Measurements from ENCODE around the gene EIF5A. TPM values are rescaled to one million over a fixed set of nuclear protein-coding genes. Genes with fewer than 3 reads are reported as not detected.

The EIF5A gene
- total and polyA plus RNA-seq, 9 of the 15 experiments (the other 6 are each of a cell fraction or from before 2014, with no cell fraction given) = 22.9 to 1,163 (median 772) TPM

DNA sequence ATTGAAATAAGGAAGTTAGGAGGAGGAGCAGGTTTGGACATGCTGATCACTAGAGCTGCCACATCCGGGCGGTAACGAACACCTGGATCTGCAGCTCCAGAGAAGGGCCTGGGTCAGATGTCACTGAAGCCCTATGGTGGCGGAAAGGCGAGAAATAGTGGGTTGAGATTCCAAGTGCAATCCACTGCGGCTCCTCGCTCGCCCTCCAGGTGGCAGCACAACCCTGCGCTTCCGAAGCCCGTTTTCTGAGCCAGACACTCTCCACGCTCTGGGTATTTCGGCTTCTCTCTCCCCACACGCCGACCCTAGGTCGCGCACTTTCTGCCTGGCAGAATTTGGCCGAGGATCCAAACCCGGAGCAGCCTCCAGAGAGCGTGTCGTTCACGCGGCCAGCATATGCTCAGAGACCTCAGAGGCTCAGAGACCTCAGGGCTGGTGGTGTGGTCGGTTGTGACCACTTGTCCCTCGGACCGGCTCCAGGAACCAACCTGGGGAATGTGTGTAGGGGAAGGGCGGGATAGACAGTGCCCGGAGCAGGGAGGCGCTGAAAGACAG, 26.8 kb upstream of the EIF5A start (continued):
- TF ChIP-seq, protein P1, sequence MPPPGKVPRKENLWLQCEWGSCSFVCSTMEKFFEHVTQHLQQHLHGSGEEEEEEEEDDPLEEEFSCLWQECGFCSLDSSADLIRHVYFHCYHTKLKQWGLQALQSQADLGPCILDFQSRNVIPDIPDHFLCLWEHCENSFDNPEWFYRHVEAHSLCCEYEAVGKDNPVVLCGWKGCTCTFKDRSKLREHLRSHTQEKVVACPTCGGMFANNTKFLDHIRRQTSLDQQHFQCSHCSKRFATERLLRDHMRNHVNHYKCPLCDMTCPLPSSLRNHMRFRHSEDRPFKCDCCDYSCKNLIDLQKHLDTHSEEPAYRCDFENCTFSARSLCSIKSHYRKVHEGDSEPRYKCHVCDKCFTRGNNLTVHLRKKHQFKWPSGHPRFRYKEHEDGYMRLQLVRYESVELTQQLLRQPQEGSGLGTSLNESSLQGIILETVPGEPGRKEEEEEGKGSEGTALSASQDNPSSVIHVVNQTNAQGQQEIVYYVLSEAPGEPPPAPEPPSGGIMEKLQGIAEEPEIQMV (tag; conservative IDR thresholded peaks at IDR 0.05; ENCODE audit: low read depth) = no peak
- TF ChIP-seq ZNF217 (CRISPR knock-in tag; IDR thresholded peaks at IDR 0.05) (no peak), PML (IDR thresholded peaks at IDR 0.05; ENCODE audit: low read length) (no peak), ZNF586 (CRISPR knock-in tag; conservative IDR thresholded peaks at IDR 0.05) (no peak), HSF4 (CRISPR knock-in tag; IDR thresholded peaks at IDR 0.05; ENCODE audit: borderline replicate concordance) (no peak), ZNF224 (CRISPR knock-in tag; IDR thresholded peaks at IDR 0.05) (no peak), KDM5B (IDR thresholded peaks at IDR 0.05; ENCODE audit: insufficient replicate concordance, low read depth, low read length) (peak; percentile 56), KAT8 (IDR thresholded peaks at IDR 0.05; ENCODE audit: low read depth) (no peak), TCF7 (IDR thresholded peaks at IDR 0.05; ENCODE audit: borderline replicate concordance) (no peak), PHF8 (IDR thresholded peaks at IDR 0.05; ENCODE audit: borderline replicate concordance, low read length) (0 out of 2 replicates have a peak, but pooled peaks have one; percentile 17), MEF2D (tag; conservative IDR thresholded peaks at IDR 0.05; ENCODE audit: low read depth) (no peak), RHOXF2B (CRISPR knock-in tag; conservative IDR thresholded peaks at IDR 0.05) (no peak), ZNF23 (CRISPR knock-in tag; IDR thresholded peaks at IDR 0.05) (no peak), RBM25 (IDR thresholded peaks at IDR 0.05; ENCODE audit: low read depth, low read length, severe bottlenecking) (no peak), HDAC8 (tag; IDR thresholded peaks at IDR 0.05) (no peak), ZNF589 (CRISPR knock-in tag; IDR thresholded peaks at IDR 0.05; ENCODE audit: low read depth) (no peak), MIER1 (IDR thresholded peaks at IDR 0.05; ENCODE audit: low read depth) (no peak), TAF7 (tag; IDR thresholded peaks at IDR 0.05) (no peak), ZNF79 (CRISPR knock-in tag; IDR thresholded peaks at IDR 0.05; ENCODE audit: low read depth) (no peak), HMG20A (CRISPR knock-in tag; conservative IDR thresholded peaks at IDR 0.05) (no peak), PYGO2 (tag; IDR thresholded peaks at IDR 0.05) (no peak), SIN3A (IDR thresholded peaks at IDR 0.05; ENCODE audit: borderline replicate concordance in 2 of 2, control insufficient read depth in 1 of 2, low read depth in 2 of 2, low read length in 2 of 2) (no peak; a peak in 1 of 4 replicates), ZNF133 (CRISPR knock-in tag; IDR thresholded peaks at IDR 0.05) (no peak), ZNF143 (CRISPR knock-in tag; IDR thresholded peaks at IDR 0.05) (no peak), ZNF274 (IDR thresholded peaks at IDR 0.05; ENCODE audit: borderline replicate concordance, low read depth, low read length) (no peak), PCBP2 (IDR thresholded peaks at IDR 0.05; ENCODE audit: low read depth, low read length, poor library complexity, severe bottlenecking) (no peak), TEAD1 (CRISPR knock-in tag; IDR thresholded peaks at IDR 0.05) (peak in 1 of 2 experiments; percentile 88; a peak in 1 of 4 replicates)
- TF ChIP-seq, protein P2, sequence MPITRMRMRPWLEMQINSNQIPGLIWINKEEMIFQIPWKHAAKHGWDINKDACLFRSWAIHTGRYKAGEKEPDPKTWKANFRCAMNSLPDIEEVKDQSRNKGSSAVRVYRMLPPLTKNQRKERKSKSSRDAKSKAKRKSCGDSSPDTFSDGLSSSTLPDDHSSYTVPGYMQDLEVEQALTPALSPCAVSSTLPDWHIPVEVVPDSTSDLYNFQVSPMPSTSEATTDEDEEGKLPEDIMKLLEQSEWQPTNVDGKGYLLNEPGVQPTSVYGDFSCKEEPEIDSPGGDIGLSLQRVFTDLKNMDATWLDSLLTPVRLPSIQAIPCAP (CRISPR knock-in tag; IDR thresholded peaks at IDR 0.05; ENCODE audit: borderline replicate concordance) = no peak
